IMR-90 (cell line): ENCODE results near the gene OPN1LW.
"Not testable (repeated sequence)": the region's sequence is repeated elsewhere in the genome, so short reads cannot be mapped to it uniquely, and the experiment has no call there.

Experiments used
- CTCF ChIP-seq: conservative IDR thresholded peaks from 2 replicates; pipeline ENCODE4 v1.5.1; 2012; ENCODE audit warnings: mild to moderate bottlenecking, low read depth, low read length, improper control_type of control experiment
- MAFK ChIP-seq: IDR thresholded peaks from 2 replicates; pipeline ENCODE4 v1.6.1; 2012; ENCODE audit warnings: low read depth, low read length, improper control_type of control experiment
- MXI1 ChIP-seq: IDR thresholded peaks from 2 replicates; pipeline ENCODE4 v1.6.1; 2012; ENCODE audit warnings: low read depth, mild to moderate bottlenecking, low read length, moderate library complexity, borderline replicate concordance
- POLR2A ChIP-seq: IDR thresholded peaks from 2 replicates; pipeline ENCODE4 v1.6.1; 2012; ENCODE audit warnings: mild to moderate bottlenecking, low read depth, low read length
- RAD21 ChIP-seq: IDR thresholded peaks from 2 replicates; pipeline ENCODE4 v1.6.1; 2012; ENCODE audit warnings: low read length, improper control_type of control experiment
- RCOR1 ChIP-seq: IDR thresholded peaks from 2 replicates; pipeline ENCODE4 v1.6.1; 2012; ENCODE audit warnings: mild to moderate bottlenecking, low read length, improper control_type of control experiment; ENCODE audit not compliant: insufficient replicate concordance
- TF ChIP-seq, protein P1 (sequence below): fragments of 150-350 bp; IDR thresholded peaks from 2 replicates; pipeline ENCODE4 v1.6.1; 2017; ENCODE audit warnings: mild to moderate bottlenecking, antibody characterized with exemption, low read length, low read depth

DNA sequence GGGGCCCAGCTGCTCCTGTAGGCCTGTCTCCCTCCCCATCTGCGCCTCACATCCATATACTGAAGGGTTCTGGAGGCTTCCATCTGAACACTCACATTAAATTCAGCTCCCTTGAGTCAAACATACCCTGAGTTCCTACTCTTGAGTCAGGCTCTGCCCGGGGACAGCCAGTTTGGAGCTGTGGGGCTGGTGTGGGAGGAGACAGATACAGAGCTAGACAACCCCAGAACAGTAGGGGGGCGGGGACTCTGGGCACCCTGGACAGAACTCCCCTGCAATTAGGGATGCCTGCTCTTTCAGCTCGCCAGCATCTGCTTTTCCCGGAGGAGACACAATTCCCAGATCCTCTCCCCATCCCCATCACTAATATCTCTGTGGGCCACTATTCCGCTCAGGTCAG, 7.0 kb downstream of the OPN1LW start:
- not testable (repeated sequence) for TF ChIP-seq CTCF, POLR2A, RAD21, RCOR1, MXI1, MAFK
- TF ChIP-seq, protein P1, sequence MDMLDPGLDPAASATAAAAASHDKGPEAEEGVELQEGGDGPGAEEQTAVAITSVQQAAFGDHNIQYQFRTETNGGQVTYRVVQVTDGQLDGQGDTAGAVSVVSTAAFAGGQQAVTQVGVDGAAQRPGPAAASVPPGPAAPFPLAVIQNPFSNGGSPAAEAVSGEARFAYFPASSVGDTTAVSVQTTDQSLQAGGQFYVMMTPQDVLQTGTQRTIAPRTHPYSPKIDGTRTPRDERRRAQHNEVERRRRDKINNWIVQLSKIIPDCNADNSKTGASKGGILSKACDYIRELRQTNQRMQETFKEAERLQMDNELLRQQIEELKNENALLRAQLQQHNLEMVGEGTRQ = not testable (repeated sequence)
